Lower leg skin (tissue), 4 donors: Measurements from ENCODE around the gene DCBLD2. TPM values are rescaled to one million over a fixed set of nuclear protein-coding genes. Genes with fewer than 3 reads are reported as not detected.

Source experiments
- DNase-seq, 2 donors: peaks; one replicate each; pipeline ENCODE4 v3.0.0-alpha.2; 2019; ENCODE audit warnings: low spot score in 2 of 2
- H3K4me3 ChIP-seq: fragments of 200-600 bp; sonication (generic); 2 replicates; pipeline ENCODE4 v1.5.1; 2017; ENCODE audit warnings: mild to moderate bottlenecking, low read depth; ENCODE audit not compliant: poor library complexity, severe bottlenecking
- POLR2A ChIP-seq, 2 donors: fragments of 450-650 bp; IDR thresholded peaks; one replicate each; pipeline ENCODE4 v1.6.1; 2016 to 2017; ENCODE audit warnings: antibody characterized with exemption in 2 of 2, mild to moderate bottlenecking in 1 of 2, moderate library complexity in 1 of 2
- WGBS, 2 donors: methylation state at CpG; one replicate each; pipeline ENCODE4 v1.1.5; 2018; 5-methylcytosine and 5-hydroxymethylcytosine counted together
- intact Hi-C: fragments of 100-400 bp; cut with DNase I; formaldehyde crosslinking; loops from one replicate; pipeline ENCODE4 v1.15.0; 2023; ENCODE audit warnings: low total_unique reads
- total RNA-seq, 4 donors: library from RNA; depleted of rRNA; stranded (reverse); fragments of >200 nt; gene quantifications; one replicate each; pipeline ENCODE4 v1.1.0, GENCODE V29; 2016
- TF ChIP-seq, protein P1 (sequence below), 3 donors: fragments of 450-650 bp; IDR thresholded peaks; one replicate each; pipeline ENCODE4 v1.5.1; 2016; ENCODE audit warnings: antibody characterized with exemption in 3 of 3, mild to moderate bottlenecking in 3 of 3, moderate library complexity in 2 of 3

Gene DCBLD2
- total RNA-seq, 4 donors from 2014 or later: 13.8 to 22.8 (median 15.3) TPM

DNA sequence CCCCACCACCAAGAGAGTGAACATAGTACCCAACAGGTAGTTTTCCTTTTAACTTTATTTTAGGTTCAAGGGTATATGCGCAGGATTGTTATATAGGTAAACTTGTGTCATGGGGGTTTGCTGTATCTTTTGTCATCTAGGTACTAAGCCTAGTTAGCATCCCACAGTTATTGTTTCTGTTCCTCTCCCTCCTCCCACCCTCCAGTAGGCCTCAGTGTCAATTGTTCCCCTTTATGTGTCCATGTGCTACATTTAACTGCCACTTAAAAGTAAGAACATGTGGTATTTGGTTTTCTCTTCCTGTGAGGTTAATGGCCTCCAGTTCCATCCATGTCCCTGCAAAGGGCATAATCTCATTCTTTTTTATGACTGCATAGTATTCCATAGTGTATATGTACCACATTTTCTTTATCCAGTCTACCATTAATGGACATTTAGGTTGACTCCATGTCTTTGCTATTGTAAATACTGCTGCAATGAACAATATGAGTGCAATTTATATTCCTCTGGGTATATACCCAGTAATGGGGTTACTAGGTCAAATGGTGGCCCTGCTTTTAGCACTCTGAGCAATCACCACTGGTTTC lies 72.2 kb downstream of the DCBLD2 start:
- intact Hi-C loops: no loop called here
- no peak overlapping the region for H3K4me3 ChIP-seq
- DNase-seq: no peak
- TF ChIP-seq POLR2A (IDR thresholded peaks at IDR 0.05): no peak
- TF ChIP-seq, protein P1, sequence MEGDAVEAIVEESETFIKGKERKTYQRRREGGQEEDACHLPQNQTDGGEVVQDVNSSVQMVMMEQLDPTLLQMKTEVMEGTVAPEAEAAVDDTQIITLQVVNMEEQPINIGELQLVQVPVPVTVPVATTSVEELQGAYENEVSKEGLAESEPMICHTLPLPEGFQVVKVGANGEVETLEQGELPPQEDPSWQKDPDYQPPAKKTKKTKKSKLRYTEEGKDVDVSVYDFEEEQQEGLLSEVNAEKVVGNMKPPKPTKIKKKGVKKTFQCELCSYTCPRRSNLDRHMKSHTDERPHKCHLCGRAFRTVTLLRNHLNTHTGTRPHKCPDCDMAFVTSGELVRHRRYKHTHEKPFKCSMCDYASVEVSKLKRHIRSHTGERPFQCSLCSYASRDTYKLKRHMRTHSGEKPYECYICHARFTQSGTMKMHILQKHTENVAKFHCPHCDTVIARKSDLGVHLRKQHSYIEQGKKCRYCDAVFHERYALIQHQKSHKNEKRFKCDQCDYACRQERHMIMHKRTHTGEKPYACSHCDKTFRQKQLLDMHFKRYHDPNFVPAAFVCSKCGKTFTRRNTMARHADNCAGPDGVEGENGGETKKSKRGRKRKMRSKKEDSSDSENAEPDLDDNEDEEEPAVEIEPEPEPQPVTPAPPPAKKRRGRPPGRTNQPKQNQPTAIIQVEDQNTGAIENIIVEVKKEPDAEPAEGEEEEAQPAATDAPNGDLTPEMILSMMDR (IDR thresholded peaks at IDR 0.05): no peak
- 97 to 100% methylated on average over 1 of the region's 1 CpG for WGBS, 2 donors

DNA sequence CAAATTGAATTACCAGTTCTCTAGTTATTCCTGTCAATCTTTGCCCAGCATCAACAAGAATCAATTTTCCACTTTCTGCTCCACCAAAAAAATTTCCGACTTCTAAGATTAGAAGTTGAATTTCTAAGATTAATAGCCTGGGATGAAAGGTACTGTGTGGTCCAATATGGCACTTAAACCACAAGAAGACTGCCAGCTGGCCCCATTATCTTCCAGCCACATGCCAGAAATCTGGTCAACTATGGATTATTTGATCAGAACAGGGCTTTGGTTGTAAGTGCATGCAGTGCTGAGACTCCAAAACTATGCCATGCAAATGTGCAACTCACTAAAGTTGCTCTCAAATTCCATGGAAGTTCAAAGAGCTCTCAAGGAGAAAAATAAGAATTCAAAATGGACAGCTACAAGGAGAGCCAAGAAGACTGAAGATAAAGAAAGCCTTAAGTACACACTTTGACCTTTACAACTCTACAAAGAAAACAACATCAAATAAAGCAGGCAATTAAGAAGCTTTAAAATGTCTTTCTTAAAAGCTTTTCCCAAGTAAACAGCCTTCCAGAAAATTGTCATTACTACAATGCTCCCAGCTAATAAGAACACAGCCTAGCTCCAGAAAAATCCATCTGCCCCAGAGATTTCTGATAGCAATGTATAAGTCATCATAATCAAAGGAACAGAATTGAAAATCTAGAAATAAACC lies 74.1 kb downstream of the DCBLD2 start:
- 21 to 47% methylated on average over 1 of the region's 1 CpG for WGBS, 2 donors
- intact Hi-C loops: no loop called here

GRCh38 chr3:98826126-98826525 lies 75.4 kb downstream of the DCBLD2 start:
- no peak overlapping the region for H3K4me3 ChIP-seq
- no peak for TF ChIP-seq POLR2A (IDR thresholded peaks at IDR 0.05)
- TF ChIP-seq, protein P1 (IDR thresholded peaks at IDR 0.05): no peak
- 39 to 42% methylated on average over 3 of the region's 3 CpGs for WGBS, 2 donors
- no peak for DNase-seq
- intact Hi-C loops: no loop called here

More for the DNA sequence above, 74.1 kb downstream of the DCBLD2 start:
- no peak for DNase-seq
- no peak overlapping the region for H3K4me3 ChIP-seq
- no peak for TF ChIP-seq POLR2A (IDR thresholded peaks at IDR 0.05)
- TF ChIP-seq, protein P1 (IDR thresholded peaks at IDR 0.05): no peak

DNA sequence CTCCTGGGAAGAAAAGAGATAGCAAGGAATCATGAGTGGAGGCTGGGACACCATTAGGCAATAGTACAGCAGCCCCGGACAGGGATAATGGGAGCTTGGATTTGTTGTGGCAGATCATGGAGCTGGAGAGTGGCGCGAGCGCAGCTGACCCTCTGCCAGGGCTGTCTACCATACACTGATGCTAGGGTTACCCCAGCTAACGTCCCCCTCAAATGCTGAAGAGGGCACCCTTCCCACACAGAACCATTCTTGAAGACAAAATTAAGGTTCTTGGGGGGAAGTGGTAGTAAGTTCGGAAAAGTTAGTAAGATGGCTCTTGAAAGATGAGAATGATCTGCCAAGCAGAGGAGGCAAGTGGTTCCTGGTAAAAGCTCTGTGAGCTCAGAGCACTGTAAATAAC lies 77.2 kb downstream of the DCBLD2 start:
- no peak for DNase-seq
- intact Hi-C loops: no loop called here
- H3K4me3 ChIP-seq: no peak overlapping the region
- TF ChIP-seq, protein P1 (IDR thresholded peaks at IDR 0.05): no peak
- no peak for TF ChIP-seq POLR2A (IDR thresholded peaks at IDR 0.05)
- 79 to 97% methylated on average over 6 of the region's 6 CpGs for WGBS, 2 donors

- TF ChIP-seq, protein P1 (IDR thresholded peaks at IDR 0.05): no peak
- no peak for TF ChIP-seq POLR2A (IDR thresholded peaks at IDR 0.05)
- H3K4me3 ChIP-seq: no peak overlapping the region
- DNase-seq: no peak
- intact Hi-C loops: no loop called here
- WGBS, 2 donors: 95 to 96% methylated on average over 4 of the region's 4 CpGs
These were observed 77.7 kb downstream of the DCBLD2 start for GRCh38 chr3:98823791-98824190.
